Transverse colon (tissue), 4 donors: ENCODE results near the gene SMAD1. TPM values are rescaled to one million over a fixed set of nuclear protein-coding genes. Genes with fewer than 3 reads are reported as not detected.

ENCODE experiments used
- DNase-seq: peaks from one replicate; pipeline ENCODE4 v3.0.0-alpha.2; 2019
- H3K27ac ChIP-seq, 4 donors: fragments of 200-600 bp; sonication (generic); 2 replicates each; pipeline ENCODE4 v1.5.1; 2016 to 2018; ENCODE audit warnings: inconsistent platforms in 4 of 4
- H3K27me3 ChIP-seq: fragments of 200-600 bp; sonication (generic); 2 replicates; pipeline ENCODE4 v1.5.1; 2017; ENCODE audit warnings: inconsistent platforms
- H3K36me3 ChIP-seq, 4 donors: fragments of 200-600 bp; sonication (generic); 2 replicates each; pipeline ENCODE4 v1.5.1; 2017 to 2019; ENCODE audit warnings: inconsistent platforms in 4 of 4
- H3K4me1 ChIP-seq, 4 donors: fragments of 200-600 bp; sonication (generic); 2 replicates each; pipeline ENCODE4 v1.5.1; 2017 to 2020; ENCODE audit warnings: inconsistent platforms in 4 of 4
- H3K4me3 ChIP-seq, 4 donors: fragments of 200-600 bp; sonication (generic); 1 replicate in 1 of 4; 2 replicates in 3 of 4; pipeline versions ENCODE4 v1.5.1 to v1.6.1; 2017 to 2019; ENCODE audit warnings: inconsistent platforms in 4 of 4
- H3K9me3 ChIP-seq, 2 donors: fragments of 200-600 bp; sonication (generic); 2 replicates each; pipeline ENCODE4 v1.5.1; 2017 to 2019; ENCODE audit warnings: inconsistent platforms in 2 of 2
- CTCF ChIP-seq, 5 experiments: fragments of 200-600 bp in 3 of 5; fragments of 450-650 bp in 2 of 5; sonication (generic) in 3 of 5; IDR thresholded peaks; 1 replicate in 2 of 5; 2 replicates in 3 of 5; pipeline ENCODE4 v1.5.1; 2016 to 2017; ENCODE audit warnings: antibody characterized with exemption in 5 of 5, inconsistent platforms in 3 of 5, mild to moderate bottlenecking in 2 of 5, moderate library complexity in 1 of 5
- EP300 ChIP-seq: sonication (generic); formaldehyde crosslinking; IDR thresholded peaks from one replicate; pipeline ENCODE4 v1.6.1; 2017; ENCODE audit warnings: antibody characterized with exemption, low read depth
- POLR2A ChIP-seq: fragments of 450-650 bp; IDR thresholded peaks from one replicate; pipeline ENCODE4 v1.6.1; 2016; ENCODE audit warnings: antibody characterized with exemption, mild to moderate bottlenecking, moderate library complexity
- POLR2AphosphoS5 ChIP-seq, 3 donors: sonication (generic); formaldehyde crosslinking; IDR thresholded peaks; one replicate each; pipeline ENCODE4 v1.6.1; 2016; ENCODE audit warnings: antibody characterized with exemption in 3 of 3
- WGBS, 2 donors: methylation state at CpG; one replicate each; pipeline ENCODE4 v1.1.5; 2018; ENCODE audit warnings: low coverage in 1 of 2; 5-methylcytosine and 5-hydroxymethylcytosine counted together
- in situ Hi-C, 4 donors: fragments of 200-750 bp; cut with MboI; loops; one replicate each; pipeline versions ENCODE4 v1.15.0 to v1.15.1; 2017; ENCODE audit warnings: low sequenced_read_pairs in 3 of 4, low pct_ligation_motif_present in 1 of 4, low pct_unique_long_range_greater_than_20kb in 1 of 4
- intact Hi-C: fragments of 100-400 bp; cut with DNase I; formaldehyde crosslinking; loops from one replicate; pipeline ENCODE4 v1.15.1; 2023; ENCODE audit warnings: low total_unique reads
- total RNA-seq, 4 donors: library from RNA; depleted of rRNA; stranded (reverse); fragments of >200 nt; gene quantifications; one replicate each; pipeline ENCODE4 v1.1.0, GENCODE V29; 2016

The SMAD1 gene
- total RNA-seq, 4 donors from 2014 or later, result 42.9 to 65.1 (median 46.5) TPM

- in situ Hi-C loops (no loop called here), intact Hi-C loops (no loop called here)
- H3K4me1 ChIP-seq, result peaks cover 0 to 77% (median 37%) of the 10 kb centered on the region in 4 donors
- H3K4me3 ChIP-seq, result no peak overlapping the region
- H3K27me3 ChIP-seq, result no peaks in the 10 kb centered on the region
- no peak overlapping the region for H3K27ac ChIP-seq
- H3K36me3 ChIP-seq, result no peaks in the 10 kb centered on the region
- WGBS, 2 donors, result 67 to 84% methylated on average over 2 of the region's 2 CpGs
- H3K9me3 ChIP-seq, result no peaks in the 10 kb centered on the region
- no peak for DNase-seq
- TF ChIP-seq POLR2AphosphoS5 (IDR thresholded peaks at IDR 0.05) (no peak), POLR2A (no peak), CTCF (IDR thresholded peaks at IDR 0.05) (no peak), EP300 (no peak)
These were observed 6.7 kb downstream of the SMAD1 start for GRCh38 chr4:145488310-145488709.

GRCh38 chr4:145489556-145489955, 7.9 kb downstream of the SMAD1 start:
- 91 to 98% methylated on average over 3 of the region's 3 CpGs for whole genome bisulfite sequencing, 2 donors
- Histone ChIP-seq H3K27me3 (no peaks in the 10 kb centered on the region), H3K4me3 (no peak overlapping the region), H3K36me3 (no peaks in the 10 kb centered on the region), H3K9me3 (no peaks in the 10 kb centered on the region), H3K27ac (no peak overlapping the region), H3K4me1 (peaks cover 0 to 77% (median 41%) of the 10 kb centered on the region in 4 donors)
- no peak for DNase-seq
- TF ChIP-seq POLR2A (no peak), EP300 (no peak), CTCF (IDR thresholded peaks at IDR 0.05) (no peak), POLR2AphosphoS5 (IDR thresholded peaks at IDR 0.05) (no peak)
- in situ Hi-C loops, result no loop called here
- intact Hi-C loops, result no loop called here

DNA sequence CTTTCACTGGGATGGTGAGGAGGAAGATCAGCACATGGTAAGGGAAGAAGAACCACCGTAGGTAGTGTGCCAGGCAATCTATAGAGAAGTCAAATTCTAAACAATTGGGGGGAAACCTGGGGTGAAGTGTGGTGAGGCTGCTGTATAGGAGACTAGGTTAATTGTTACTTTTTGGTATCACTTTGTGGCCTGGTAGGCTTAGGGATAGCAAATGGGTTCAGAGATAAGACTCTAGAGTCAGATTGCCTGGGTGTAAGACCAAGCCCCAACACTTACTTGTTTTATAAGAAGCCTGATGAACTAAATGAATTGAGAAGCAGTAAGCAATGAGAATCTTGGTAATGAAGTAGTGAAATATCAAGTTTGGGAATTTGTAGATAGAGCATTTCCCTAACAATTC, 8.7 kb downstream of the SMAD1 start:
- Histone ChIP-seq H3K9me3 (no peaks in the 10 kb centered on the region), H3K27me3 (no peaks in the 10 kb centered on the region), H3K4me3 (no peak overlapping the region), H3K4me1 (peaks cover 0 to 73% (median 42%) of the 10 kb centered on the region in 4 donors), H3K36me3 (no peaks in the 10 kb centered on the region), H3K27ac (no peak overlapping the region)
- WGBS, 2 donors, result 80 to 86% methylated on average over 1 of the region's 1 CpG
- no peak for TF ChIP-seq EP300
- TF ChIP-seq POLR2AphosphoS5 (IDR thresholded peaks at IDR 0.05), result no peak
- TF ChIP-seq POLR2A, result no peak
- no peak for TF ChIP-seq CTCF (IDR thresholded peaks at IDR 0.05)
- intact Hi-C loops, result no loop called here
- no peak for DNase-seq
- in situ Hi-C loops, result no loop called here

GRCh38 chr4:145490796-145491195, 9.1 kb downstream of the SMAD1 start:
- H3K4me3 ChIP-seq, result no peak overlapping the region
- no peak for DNase-seq
- in situ Hi-C loops (no loop called here), intact Hi-C loops (no loop called here)
- no peaks in the 10 kb centered on the region for H3K9me3 ChIP-seq
- no peaks in the 10 kb centered on the region for H3K27me3 ChIP-seq
- WGBS, 2 donors, result 78 to 88% methylated on average over 1 of the region's 1 CpG
- peak overlapping the region in 1 of 4 donors; percentile 36 for H3K27ac ChIP-seq
- no peaks in the 10 kb centered on the region for H3K36me3 ChIP-seq
- TF ChIP-seq CTCF (IDR thresholded peaks at IDR 0.05), result no peak
- TF ChIP-seq POLR2AphosphoS5 (IDR thresholded peaks at IDR 0.05), result no peak
- no peak for TF ChIP-seq EP300
- no peak for TF ChIP-seq POLR2A
- H3K4me1 ChIP-seq, result peaks cover 0 to 71% (median 42%) of the 10 kb centered on the region in 4 donors
